ENCODE measurements around the gene SLC6A18.
A peak's percentile ranks its signal among the peaks of the same experiment; 100 is the strongest.

Gene SLC6A18

DNA sequence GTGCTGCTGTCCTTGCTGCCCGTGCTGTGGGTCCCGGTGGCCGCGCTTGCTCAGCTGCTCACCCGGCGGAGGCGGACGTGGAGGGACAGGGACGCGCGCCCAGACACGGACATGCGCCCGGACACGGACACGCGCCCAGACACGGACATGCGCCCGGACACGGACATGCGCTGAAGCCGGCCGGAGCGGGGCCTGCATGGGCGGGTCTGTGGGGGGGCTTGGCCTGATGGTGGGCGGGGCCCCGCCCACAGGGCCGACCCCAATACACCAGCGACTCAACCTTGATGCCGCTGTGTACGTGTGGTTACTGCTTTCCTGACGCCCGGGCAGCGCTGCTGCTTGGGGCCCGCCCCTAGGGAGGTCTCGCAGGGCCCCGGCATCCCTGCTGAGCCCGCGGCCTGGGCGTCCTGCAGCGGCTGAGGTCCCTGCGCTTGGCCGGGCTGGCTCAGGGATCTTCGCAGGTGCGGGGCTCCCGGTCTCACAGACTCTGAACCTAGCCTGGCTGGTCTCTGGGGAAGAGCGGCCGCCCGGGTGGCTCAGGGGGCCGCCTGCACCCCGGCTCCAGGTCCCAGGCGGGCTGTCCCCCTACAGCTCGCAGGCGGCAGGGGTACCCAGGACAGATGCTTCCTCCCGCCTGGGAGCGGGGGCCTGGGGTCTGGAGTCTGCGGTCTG is 20.9 kb downstream of the SLC6A18 start:
- no peak for DNase-seq (ENCODE audit: extremely low spot score)
- no peak for TF ChIP-seq L3MBTL2 (conservative IDR thresholded peaks at IDR 0.05)
- TF ChIP-seq FOXA1 (IDR thresholded peaks at IDR 0.05) = no peak
- no peak for TF ChIP-seq ZNF384 (IDR thresholded peaks at IDR 0.05)
- TF ChIP-seq FOXM1 (IDR thresholded peaks at IDR 0.05; ENCODE audit: borderline replicate concordance) = no peak
- no peak for TF ChIP-seq BHLHE40 (IDR thresholded peaks at IDR 0.05; ENCODE audit: borderline replicate concordance)
- TF ChIP-seq TARDBP (IDR thresholded peaks at IDR 0.05) = no peak
- TF ChIP-seq LEF1 (IDR thresholded peaks at IDR 0.05; ENCODE audit: borderline replicate concordance) = no peak
- TF ChIP-seq CTBP1 (IDR thresholded peaks at IDR 0.05; ENCODE audit: borderline replicate concordance) = no peak
- no peak for TF ChIP-seq FOXK2 (IDR thresholded peaks at IDR 0.05)
- no peak for TF ChIP-seq NFRKB (IDR thresholded peaks at IDR 0.05)
- TF ChIP-seq HDGF (IDR thresholded peaks at IDR 0.05; ENCODE audit: borderline replicate concordance) = no peak
- TF ChIP-seq SP1 (IDR thresholded peaks at IDR 0.05) = no peak
- TF ChIP-seq, protein P1, sequence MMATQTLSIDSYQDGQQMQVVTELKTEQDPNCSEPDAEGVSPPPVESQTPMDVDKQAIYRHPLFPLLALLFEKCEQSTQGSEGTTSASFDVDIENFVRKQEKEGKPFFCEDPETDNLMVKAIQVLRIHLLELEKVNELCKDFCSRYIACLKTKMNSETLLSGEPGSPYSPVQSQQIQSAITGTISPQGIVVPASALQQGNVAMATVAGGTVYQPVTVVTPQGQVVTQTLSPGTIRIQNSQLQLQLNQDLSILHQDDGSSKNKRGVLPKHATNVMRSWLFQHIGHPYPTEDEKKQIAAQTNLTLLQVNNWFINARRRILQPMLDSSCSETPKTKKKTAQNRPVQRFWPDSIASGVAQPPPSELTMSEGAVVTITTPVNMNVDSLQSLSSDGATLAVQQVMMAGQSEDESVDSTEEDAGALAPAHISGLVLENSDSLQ (IDR thresholded peaks at IDR 0.05) = no peak
- TF ChIP-seq SUZ12 (IDR thresholded peaks at IDR 0.05) = no peak
- no peak for TF ChIP-seq ELF4 (IDR thresholded peaks at IDR 0.05)
- no peak for TF ChIP-seq ARNT (IDR thresholded peaks at IDR 0.05)
- ChIA-PET CTCF (no interaction called here), POLR2A (no interaction called here)

DNA sequence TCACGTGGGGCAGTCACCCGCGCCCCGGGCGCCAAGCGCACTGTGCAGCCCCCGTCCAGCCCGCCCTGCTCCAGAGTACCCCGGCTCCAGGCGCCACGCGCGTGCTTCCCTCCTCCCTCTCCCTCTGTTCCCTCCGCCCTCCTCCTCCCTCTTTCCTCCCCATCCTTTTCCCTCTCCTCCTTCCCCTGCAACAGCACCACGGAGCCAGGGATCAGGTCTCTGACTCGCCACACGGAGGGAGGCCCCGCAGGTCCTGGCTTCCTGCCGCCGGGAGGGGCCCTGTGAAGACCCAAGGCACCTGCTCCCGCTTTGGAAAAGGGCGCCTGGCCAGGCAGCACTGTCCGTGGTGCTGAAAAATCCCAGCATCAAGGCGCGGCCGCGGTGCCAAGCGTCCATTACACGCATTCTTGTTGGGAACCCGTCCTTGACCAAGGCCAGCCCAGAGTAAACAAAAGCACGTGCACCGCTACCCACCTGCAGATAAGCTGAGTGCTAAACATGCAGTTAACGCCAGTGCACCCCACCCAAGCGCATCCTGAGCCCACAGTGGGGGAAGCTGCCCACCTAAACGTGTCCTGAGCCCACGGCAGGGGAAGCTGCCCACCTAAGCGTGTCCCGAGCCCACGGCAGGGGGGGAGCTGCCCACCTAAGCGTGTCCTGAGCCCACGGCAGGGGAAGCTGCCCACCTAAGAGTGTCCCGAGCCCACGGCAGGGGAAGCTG is 21.7 kb downstream of the SLC6A18 start:
- TF ChIP-seq HDGF (IDR thresholded peaks at IDR 0.05; ENCODE audit: borderline replicate concordance) = no peak
- no peak for TF ChIP-seq LEF1 (IDR thresholded peaks at IDR 0.05; ENCODE audit: borderline replicate concordance)
- TF ChIP-seq NFRKB (IDR thresholded peaks at IDR 0.05) = no peak
- no peak for TF ChIP-seq L3MBTL2 (conservative IDR thresholded peaks at IDR 0.05)
- no peak for TF ChIP-seq FOXA1 (IDR thresholded peaks at IDR 0.05)
- CTCF ChIA-PET = no interaction called here
- peak; percentile 65 for DNase-seq (ENCODE audit: extremely low spot score)
- POLR2A ChIA-PET = no interaction called here

DNA sequence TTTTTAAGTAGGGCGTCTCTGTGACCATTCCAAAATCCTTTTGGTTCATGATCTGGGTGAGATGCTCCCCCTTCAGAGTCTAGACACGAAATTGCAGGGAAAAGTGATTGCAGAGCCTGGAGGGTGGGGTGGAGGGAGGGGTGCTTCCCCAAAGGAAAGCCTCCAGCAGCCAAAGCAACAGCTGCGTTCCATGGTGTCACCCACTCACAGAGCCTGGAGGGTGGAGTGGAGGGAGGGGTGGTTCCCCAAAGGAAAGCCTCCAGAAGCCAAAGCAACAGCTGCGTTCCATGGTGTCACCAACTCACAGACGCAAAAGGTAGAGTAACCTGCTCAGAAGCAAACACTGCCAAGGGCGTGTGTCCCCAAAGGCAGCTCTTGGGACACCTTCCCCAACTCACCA is 22.6 kb downstream of the SLC6A18 start:
- DNase-seq (ENCODE audit: extremely low spot score) = no peak
- CTCF ChIA-PET = no interaction called here
- POLR2A ChIA-PET = no interaction called here
- TF ChIP-seq FOXK2 (IDR thresholded peaks at IDR 0.05) = no peak
- no peak for TF ChIP-seq LEF1 (IDR thresholded peaks at IDR 0.05; ENCODE audit: borderline replicate concordance)
- no peak for TF ChIP-seq SUZ12 (IDR thresholded peaks at IDR 0.05)
- no peak for TF ChIP-seq ARNT (IDR thresholded peaks at IDR 0.05)
- no peak for TF ChIP-seq FOXM1 (IDR thresholded peaks at IDR 0.05; ENCODE audit: borderline replicate concordance)
- TF ChIP-seq ZNF384 (IDR thresholded peaks at IDR 0.05) = no peak
- TF ChIP-seq NFRKB (IDR thresholded peaks at IDR 0.05) = no peak
- TF ChIP-seq, protein P1 (IDR thresholded peaks at IDR 0.05) = no peak
- no peak for TF ChIP-seq FOXA1 (IDR thresholded peaks at IDR 0.05)
- no peak for TF ChIP-seq ELF4 (IDR thresholded peaks at IDR 0.05)

DNA sequence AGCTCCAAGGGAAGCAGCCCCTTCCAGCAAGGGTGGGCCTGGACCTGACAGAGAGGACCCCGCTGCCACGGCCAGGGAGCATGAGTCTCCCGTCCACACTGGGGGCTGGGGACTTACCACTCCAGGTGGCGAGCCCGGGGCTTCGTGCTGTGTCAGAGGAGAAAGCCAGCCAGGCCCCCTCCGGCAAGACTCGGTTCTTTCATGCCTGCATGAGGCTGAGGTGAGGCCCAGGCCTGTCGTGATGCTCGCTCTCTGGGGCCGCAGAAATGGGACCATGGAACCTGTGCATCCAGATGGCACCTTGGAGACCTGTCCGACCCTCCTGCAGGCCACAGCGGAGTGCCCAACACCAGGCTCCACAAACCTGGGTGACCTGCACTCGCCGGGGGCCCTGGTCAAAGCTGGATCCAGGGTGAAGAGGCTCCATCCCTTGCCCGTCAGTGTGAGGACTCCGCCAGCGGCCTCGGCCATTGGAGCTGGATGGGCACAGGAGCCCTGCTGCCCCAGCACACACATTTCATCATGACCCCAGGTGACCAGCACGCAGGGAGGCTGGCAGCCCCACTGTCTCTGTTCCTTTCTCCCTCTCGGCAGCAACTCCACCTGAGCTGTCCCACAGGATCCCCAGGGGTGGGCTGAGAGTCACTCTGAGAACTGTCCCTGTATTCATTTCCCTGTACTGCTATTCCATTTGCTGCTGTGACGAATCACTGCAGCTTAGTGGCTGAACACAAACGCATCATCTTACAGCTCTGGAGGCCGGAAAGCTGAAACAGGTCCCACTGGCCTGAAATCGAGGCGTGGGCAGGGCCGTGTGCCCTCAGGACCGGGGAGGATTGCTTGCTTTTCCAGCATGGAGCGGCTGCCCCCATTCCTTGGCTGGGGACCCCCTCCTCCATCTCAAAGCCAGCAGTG is 24.4 kb downstream of the SLC6A18 start:
- ChIA-PET CTCF (no interaction called here), POLR2A (no interaction called here)
- TF ChIP-seq ZNF384 (IDR thresholded peaks at IDR 0.05) (no peak), ELF4 (IDR thresholded peaks at IDR 0.05) (no peak), TARDBP (IDR thresholded peaks at IDR 0.05) (no peak), BHLHE40 (IDR thresholded peaks at IDR 0.05; ENCODE audit: borderline replicate concordance) (no peak), FOXA1 (IDR thresholded peaks at IDR 0.05) (no peak), CTBP1 (IDR thresholded peaks at IDR 0.05; ENCODE audit: borderline replicate concordance) (no peak), SUZ12 (IDR thresholded peaks at IDR 0.05) (no peak), SP1 (IDR thresholded peaks at IDR 0.05) (no peak), NFRKB (IDR thresholded peaks at IDR 0.05) (no peak), ARNT (IDR thresholded peaks at IDR 0.05) (no peak), LEF1 (IDR thresholded peaks at IDR 0.05; ENCODE audit: borderline replicate concordance) (no peak), FOXM1 (IDR thresholded peaks at IDR 0.05; ENCODE audit: borderline replicate concordance) (no peak)
- DNase-seq (ENCODE audit: extremely low spot score) = no peak

DNA sequence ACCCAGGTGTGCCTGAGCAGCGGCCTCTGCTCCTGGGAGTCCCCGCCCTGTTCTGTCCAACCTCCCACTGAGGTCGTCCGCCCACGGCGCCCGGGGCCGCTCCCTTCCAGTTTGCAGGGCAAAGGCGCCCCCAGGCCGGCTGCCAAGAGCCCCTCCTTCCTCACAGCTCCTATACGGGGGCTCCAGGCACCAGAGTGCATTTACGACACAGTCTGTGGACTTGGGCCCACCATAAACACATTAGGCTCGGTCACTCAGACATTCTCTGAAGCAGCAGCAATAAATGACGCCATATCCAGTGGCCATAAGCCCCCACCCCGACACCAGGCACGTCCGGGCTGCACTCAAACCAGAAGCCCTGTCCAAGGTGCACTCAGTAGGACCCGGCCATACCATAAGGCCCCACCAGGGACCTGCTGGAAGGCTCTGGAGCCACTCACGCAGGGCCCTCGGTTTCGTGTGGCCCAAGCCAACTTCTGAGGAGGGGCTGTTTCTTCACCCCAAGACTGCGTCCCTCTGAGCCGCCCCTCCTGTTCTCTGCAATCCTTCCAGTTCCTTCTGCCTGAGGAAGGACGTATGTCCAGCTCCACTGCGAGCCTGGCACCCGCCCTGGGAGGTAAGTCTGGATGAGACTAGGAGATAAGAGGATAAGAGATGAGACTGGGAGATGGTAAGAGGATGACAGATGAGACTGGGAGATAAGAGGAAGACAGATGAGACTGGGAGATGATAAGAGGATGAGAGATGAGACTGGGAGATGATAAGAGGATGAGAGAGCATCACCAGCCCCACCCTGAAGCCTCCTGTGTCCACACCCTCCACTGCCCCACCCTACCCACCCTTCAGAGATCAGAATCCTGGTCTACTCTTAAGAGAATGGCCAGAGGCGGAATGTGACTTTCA is 26.7 kb downstream of the SLC6A18 start:
- ChIA-PET CTCF (no interaction called here), POLR2A (no interaction called here)
- DNase-seq (ENCODE audit: extremely low spot score) = no peak
- TF ChIP-seq ZNF384 (IDR thresholded peaks at IDR 0.05) (no peak), FOXK2 (IDR thresholded peaks at IDR 0.05) (no peak), ARNT (IDR thresholded peaks at IDR 0.05) (no peak), BHLHE40 (IDR thresholded peaks at IDR 0.05; ENCODE audit: borderline replicate concordance) (no peak), CTBP1 (IDR thresholded peaks at IDR 0.05; ENCODE audit: borderline replicate concordance) (no peak), FOXA1 (IDR thresholded peaks at IDR 0.05) (no peak), ELF4 (IDR thresholded peaks at IDR 0.05) (no peak), TARDBP (IDR thresholded peaks at IDR 0.05) (no peak), SP1 (IDR thresholded peaks at IDR 0.05) (no peak), SUZ12 (IDR thresholded peaks at IDR 0.05) (no peak), NFRKB (IDR thresholded peaks at IDR 0.05) (no peak), LEF1 (IDR thresholded peaks at IDR 0.05; ENCODE audit: borderline replicate concordance) (no peak), FOXM1 (IDR thresholded peaks at IDR 0.05; ENCODE audit: borderline replicate concordance) (no peak), L3MBTL2 (conservative IDR thresholded peaks at IDR 0.05) (no peak), HDGF (IDR thresholded peaks at IDR 0.05; ENCODE audit: borderline replicate concordance) (no peak)
- TF ChIP-seq, protein P1 (IDR thresholded peaks at IDR 0.05) = no peak
